Mucosa of stomach (tissue), 1 donor: ENCODE data around the gene GSPT1.
"Not testable (repeated sequence)": the region's sequence is repeated elsewhere in the genome, so short reads cannot be mapped to it uniquely, and the experiment has no call there.

Experiments used
- H3K27me3 ChIP-seq: one replicate; pipeline ENCODE4 v1.7.0; 2013; ENCODE audit warnings: mild to moderate bottlenecking, low read length; ENCODE audit not compliant: control insufficient read depth, insufficient read depth
- H3K36me3 ChIP-seq: one replicate; pipeline ENCODE4 v1.7.0; 2013; ENCODE audit warnings: low read length; ENCODE audit not compliant: control insufficient read depth, insufficient read depth
- H3K4me1 ChIP-seq: one replicate; pipeline ENCODE4 v1.7.0; 2013; ENCODE audit warnings: mild to moderate bottlenecking, low read length; ENCODE audit not compliant: control insufficient read depth, insufficient read depth
- H3K4me3 ChIP-seq: one replicate; pipeline ENCODE4 v1.7.0; 2013; ENCODE audit warnings: low read length
- H3K9ac ChIP-seq: one replicate; pipeline ENCODE4 v1.7.0; 2013; ENCODE audit warnings: mild to moderate bottlenecking, low read length, moderate library complexity
- H3K9me3 ChIP-seq: one replicate; pipeline ENCODE4 v1.7.0; 2013; ENCODE audit warnings: mild to moderate bottlenecking, low read length, moderate library complexity; ENCODE audit not compliant: control insufficient read depth
- donor health status: Pancreatic carcinoma.

GSPT1 gene

GRCh38 chr16:11915644-11916523, at the start of gene GSPT1:
TSS of gene GSPT1 (minus strand) at chr16:11915956. CDS start at chr16:11915720, 236 bp downstream.
- Histone ChIP-seq H3K36me3 (no peaks in the 10 kb centered on the region), H3K9ac (peak within 1 kb of the TSS; percentile 93), H3K9me3 (no peaks in the 10 kb centered on the region), H3K4me1 (peaks cover 16% of the 10 kb centered on the region), H3K27me3 (no peaks in the 10 kb centered on the region), H3K4me3 (peak within 1 kb of the TSS; percentile 90)

GRCh38 chr16:11964761-11965551, 49.2 kb upstream of the GSPT1 start, which contains the start of gene TNFRSF17:
TSS of gene TNFRSF17 (plus strand) at chr16:11965210. CDS start at chr16:11965325, 115 bp downstream.
- H3K9me3 ChIP-seq = no peaks in the 10 kb centered on the region
- no peak within 1 kb of the TSS for H3K4me3 ChIP-seq
- H3K27me3 ChIP-seq = no peaks in the 10 kb centered on the region
- no peaks in the 10 kb centered on the region for H3K4me1 ChIP-seq
- H3K36me3 ChIP-seq = no peaks in the 10 kb centered on the region
- H3K9ac ChIP-seq = no peak within 1 kb of the TSS

DNA sequence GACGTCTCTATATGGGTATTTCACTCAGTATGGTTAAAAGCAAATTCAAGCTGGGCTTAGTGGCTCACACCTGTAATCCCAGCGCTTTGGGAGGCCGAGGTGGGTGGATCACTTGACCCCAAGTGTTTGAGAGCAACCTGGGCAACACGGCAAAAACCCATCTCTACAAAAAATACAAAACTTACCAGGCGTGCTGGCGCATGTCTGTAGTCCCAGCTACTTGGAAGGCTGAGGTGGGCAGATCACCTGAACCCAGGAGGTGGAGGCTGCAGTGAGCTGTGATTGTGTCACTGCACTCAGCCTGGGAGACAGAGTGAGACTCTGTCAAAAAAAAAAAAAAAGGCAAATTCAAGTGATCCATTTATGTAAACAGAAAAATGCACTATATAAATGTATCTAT, 48.0 kb upstream of the GSPT1 start:
- no peaks in the 10 kb centered on the region for H3K9me3 ChIP-seq
- H3K9ac ChIP-seq = no peak overlapping the region
- no peaks in the 10 kb centered on the region for H3K27me3 ChIP-seq
- H3K4me3 ChIP-seq = no peak overlapping the region
- H3K36me3 ChIP-seq = no peaks in the 10 kb centered on the region
- H3K4me1 ChIP-seq = no peaks in the 10 kb centered on the region

DNA sequence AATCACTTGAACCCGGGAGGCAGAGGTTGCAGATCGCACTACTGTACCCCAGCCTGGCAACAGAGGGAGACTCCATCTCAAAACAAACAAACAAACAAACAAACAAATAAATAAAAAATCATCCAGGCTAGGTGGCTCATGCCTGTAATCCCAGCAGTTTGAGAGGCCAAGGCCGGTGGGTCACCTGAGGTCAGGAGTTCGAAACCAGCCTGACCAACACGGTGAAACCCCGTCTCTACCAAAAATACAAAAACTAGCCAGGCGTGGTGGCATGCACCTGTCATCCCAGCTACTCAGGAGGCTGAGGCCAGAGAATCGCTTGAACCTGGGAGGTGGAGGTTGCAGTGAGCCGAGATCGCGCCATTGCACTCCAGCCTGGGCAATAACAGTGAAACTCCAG, 47.2 kb upstream of the GSPT1 start:
- H3K36me3 ChIP-seq, H3K27me3 ChIP-seq, H3K9ac ChIP-seq, H3K4me3 ChIP-seq, H3K4me1 ChIP-seq, H3K9me3 ChIP-seq: not testable (repeated sequence)

GRCh38 chr16:11962457-11962856, 46.7 kb upstream of the GSPT1 start:
- not testable (repeated sequence) for H3K4me3 ChIP-seq, H3K4me1 ChIP-seq, H3K9ac ChIP-seq, H3K36me3 ChIP-seq, H3K27me3 ChIP-seq, H3K9me3 ChIP-seq

- Histone ChIP-seq H3K9me3 (no peaks in the 10 kb centered on the region), H3K4me3 (no peak overlapping the region), H3K36me3 (no peaks in the 10 kb centered on the region), H3K9ac (no peak overlapping the region), H3K27me3 (no peaks in the 10 kb centered on the region), H3K4me1 (no peaks in the 10 kb centered on the region)
Measured at GRCh38 chr16:11957591-11958395, 42.0 kb upstream of the GSPT1 start.

DNA sequence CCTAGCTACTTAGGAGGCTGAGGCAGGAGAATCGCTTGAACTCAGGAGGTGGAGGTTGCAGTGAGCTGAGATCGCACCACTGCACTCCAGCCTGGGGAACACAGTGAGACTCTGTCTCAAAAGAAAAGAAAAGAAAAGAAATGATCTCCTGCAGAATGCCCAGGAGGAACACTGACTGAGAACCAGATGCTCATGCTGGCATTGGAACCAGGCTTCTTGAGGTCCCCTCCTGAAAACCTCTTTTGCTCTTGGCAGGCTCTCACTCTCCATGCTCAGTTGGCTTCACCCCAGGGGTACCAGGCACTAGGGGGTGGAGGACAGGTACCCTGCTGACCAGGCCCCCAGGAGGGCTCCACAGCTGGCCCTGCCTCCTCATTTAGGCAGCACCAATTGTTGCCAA, 40.8 kb upstream of the GSPT1 start:
- Histone ChIP-seq H3K9ac (no peak overlapping the region), H3K9me3 (no peaks in the 10 kb centered on the region), H3K4me1 (no peaks in the 10 kb centered on the region), H3K27me3 (no peaks in the 10 kb centered on the region), H3K36me3 (no peaks in the 10 kb centered on the region), H3K4me3 (no peak overlapping the region)

DNA sequence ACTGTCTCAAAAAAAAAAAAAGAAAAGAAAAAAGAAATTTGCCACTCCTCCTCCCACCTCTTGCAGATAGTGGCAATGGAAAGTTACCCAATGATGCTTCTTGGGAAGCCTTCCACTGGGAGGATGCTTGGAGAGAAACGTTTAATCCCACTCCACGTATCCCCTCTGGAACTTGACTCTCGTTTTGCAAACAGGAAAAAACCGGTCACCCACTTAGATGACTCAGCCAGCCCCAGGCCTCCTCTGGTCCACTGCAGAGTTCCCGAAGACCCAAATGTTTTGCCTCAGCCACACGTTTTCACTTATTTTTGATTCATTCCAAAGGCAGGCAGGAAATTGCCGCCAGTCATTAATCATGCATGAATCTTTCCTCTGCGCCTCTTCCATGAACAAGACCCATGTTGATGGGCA, 40.0 kb upstream of the GSPT1 start:
- Histone ChIP-seq H3K36me3 (no peaks in the 10 kb centered on the region), H3K9ac (no peak overlapping the region), H3K4me1 (no peaks in the 10 kb centered on the region), H3K9me3 (no peaks in the 10 kb centered on the region), H3K27me3 (no peaks in the 10 kb centered on the region), H3K4me3 (no peak overlapping the region)

DNA sequence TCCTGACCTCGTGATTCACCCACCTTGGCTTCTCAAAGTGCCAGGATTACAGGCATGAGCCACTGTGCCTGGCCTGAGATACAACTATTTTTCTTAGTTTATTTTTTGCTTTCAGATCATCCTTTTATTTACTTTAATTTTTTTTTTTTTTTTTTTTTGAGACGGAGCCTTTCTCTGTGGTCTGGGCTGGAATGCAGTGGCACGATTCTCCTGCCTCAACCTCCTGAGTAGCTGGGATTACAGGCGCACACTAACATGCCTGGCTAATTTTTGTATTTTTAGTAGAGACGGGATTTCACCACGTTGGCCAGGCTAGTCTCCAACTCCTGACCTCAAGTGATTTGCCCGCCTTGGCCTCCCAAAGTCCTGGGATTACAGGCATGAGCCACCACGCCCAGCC, 37.8 kb upstream of the GSPT1 start:
- not testable (repeated sequence) for H3K9ac ChIP-seq, H3K9me3 ChIP-seq, H3K4me1 ChIP-seq, H3K4me3 ChIP-seq, H3K36me3 ChIP-seq, H3K27me3 ChIP-seq

GRCh38 chr16:11950388-11950787, 34.6 kb upstream of the GSPT1 start:
- H3K9me3 ChIP-seq = no peaks in the 10 kb centered on the region
- H3K9ac ChIP-seq = no peak overlapping the region
- no peaks in the 10 kb centered on the region for H3K4me1 ChIP-seq

DNA sequence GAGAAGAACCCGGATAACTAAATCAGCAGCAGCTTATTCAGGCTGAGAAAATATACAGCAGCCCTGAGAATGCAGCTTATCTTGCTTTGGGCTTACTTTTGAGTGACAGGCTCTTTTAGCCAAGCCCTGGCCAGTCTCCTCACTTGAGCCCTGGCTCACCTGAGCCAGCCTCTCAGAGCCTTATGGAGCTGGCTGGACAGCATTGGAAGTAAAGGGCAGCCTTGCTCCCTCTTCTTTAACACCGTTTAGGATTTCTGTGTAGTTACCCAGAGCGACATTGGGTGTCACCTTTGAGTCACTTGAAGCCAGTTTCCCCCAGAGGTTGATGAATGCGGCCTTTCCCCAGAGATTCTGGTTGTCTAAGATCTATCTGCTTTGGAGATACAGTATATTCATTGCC, 33.8 kb upstream of the GSPT1 start:
- Histone ChIP-seq H3K27me3 (no peaks in the 10 kb centered on the region), H3K36me3 (no peaks in the 10 kb centered on the region)

More at GRCh38 chr16:11950388-11950787, 34.6 kb upstream of the GSPT1 start:
- Histone ChIP-seq H3K36me3 (no peaks in the 10 kb centered on the region), H3K27me3 (no peaks in the 10 kb centered on the region), H3K4me3 (no peak overlapping the region)

More for the DNA sequence above, 33.8 kb upstream of the GSPT1 start:
- H3K9ac ChIP-seq = no peak overlapping the region
- no peaks in the 10 kb centered on the region for H3K4me1 ChIP-seq
- H3K4me3 ChIP-seq = no peak overlapping the region
- no peaks in the 10 kb centered on the region for H3K9me3 ChIP-seq
